ENCODE data around the gene XPO4.

DNA sequence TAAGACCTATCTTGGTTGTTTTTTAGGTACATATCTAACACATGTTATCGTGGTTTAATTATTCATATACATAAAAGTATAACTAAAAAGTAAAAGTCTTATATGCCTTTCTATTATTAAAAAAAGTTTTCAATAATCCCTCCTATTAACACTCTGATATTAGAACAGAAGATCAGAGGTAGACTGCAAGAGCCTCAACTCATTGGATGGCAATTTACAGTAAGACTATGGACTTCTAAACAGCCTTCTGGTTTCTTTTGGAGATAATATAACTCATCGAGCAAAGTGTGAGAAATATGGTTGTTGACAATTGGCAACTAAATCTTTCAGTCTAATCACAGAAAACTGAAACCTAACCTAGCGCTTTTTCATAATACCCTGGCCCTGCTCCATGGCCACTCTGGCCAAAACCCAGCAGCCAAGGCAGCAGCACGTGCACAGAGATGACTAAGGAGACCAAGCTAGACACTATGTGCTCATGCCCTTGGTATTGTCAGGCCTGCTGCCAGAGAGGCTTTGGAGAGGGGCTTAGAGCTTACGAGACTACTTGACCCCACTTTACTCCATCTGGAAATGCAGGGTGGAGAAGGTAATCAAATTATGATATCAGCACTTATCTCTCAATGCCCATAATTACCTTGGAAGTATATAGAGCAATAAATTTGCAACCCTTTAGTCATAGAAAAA lies 88.2 kb downstream of the XPO4 start:
- TF ChIP-seq, protein P1, sequence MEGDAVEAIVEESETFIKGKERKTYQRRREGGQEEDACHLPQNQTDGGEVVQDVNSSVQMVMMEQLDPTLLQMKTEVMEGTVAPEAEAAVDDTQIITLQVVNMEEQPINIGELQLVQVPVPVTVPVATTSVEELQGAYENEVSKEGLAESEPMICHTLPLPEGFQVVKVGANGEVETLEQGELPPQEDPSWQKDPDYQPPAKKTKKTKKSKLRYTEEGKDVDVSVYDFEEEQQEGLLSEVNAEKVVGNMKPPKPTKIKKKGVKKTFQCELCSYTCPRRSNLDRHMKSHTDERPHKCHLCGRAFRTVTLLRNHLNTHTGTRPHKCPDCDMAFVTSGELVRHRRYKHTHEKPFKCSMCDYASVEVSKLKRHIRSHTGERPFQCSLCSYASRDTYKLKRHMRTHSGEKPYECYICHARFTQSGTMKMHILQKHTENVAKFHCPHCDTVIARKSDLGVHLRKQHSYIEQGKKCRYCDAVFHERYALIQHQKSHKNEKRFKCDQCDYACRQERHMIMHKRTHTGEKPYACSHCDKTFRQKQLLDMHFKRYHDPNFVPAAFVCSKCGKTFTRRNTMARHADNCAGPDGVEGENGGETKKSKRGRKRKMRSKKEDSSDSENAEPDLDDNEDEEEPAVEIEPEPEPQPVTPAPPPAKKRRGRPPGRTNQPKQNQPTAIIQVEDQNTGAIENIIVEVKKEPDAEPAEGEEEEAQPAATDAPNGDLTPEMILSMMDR (IDR thresholded peaks at IDR 0.05) = no peak
- no peak for TF ChIP-seq POLR2A (IDR thresholded peaks at IDR 0.05)

Measured in body of pancreas (tissue), 4 donors.